ENCODE results near the gene VCPKMT. TPM values are rescaled to one million over a fixed set of nuclear protein-coding genes. Genes with fewer than 3 reads are reported as not detected.

VCPKMT gene
- total RNA-seq: 4.5 and 6.1 TPM in 2 replicates

GRCh38 chr14:50116181-50116956 is at the start of gene VCPKMT:
VCPKMT (minus strand) TSS chr14:50116572; CDS start chr14:50116552, 20 bp downstream.

Other genes with a start within 250 kb of the VCPKMT start
- gene ARF6, start 223.5 kb downstream of the VCPKMT start, total RNA-seq: 59.4 and 85.5 TPM in 2 replicates
- 20.4 and 24.9 TPM in 2 replicates for gene SOS2, start 115.0 kb upstream of the VCPKMT start, total RNA-seq
- 4.9 and 5.6 TPM in 2 replicates for gene L2HGDH, start 195.7 kb upstream of the VCPKMT start, total RNA-seq
- gene DMAC2L, start 195.8 kb upstream of the VCPKMT start, total RNA-seq: 4.0 and 7.0 TPM in 2 replicates